Esophagus squamous epithelium (tissue), 5 donors: ENCODE results near the gene ZMYM2. TPM values are rescaled to one million over a fixed set of nuclear protein-coding genes. Genes with fewer than 3 reads are reported as not detected.

Experiments used
- DNase-seq: peaks from one replicate; lab custom pipeline; 2025; lab: John Stamatoyannopoulos, UW
- H3K27ac ChIP-seq, 4 donors: fragments of 200-600 bp; sonication (generic); one replicate each; pipeline ENCODE4 v1.5.1; 2016 to 2019; ENCODE audit warnings: mild to moderate bottlenecking in 1 of 4
- H3K27me3 ChIP-seq, 4 donors: fragments of 200-600 bp; sonication (generic); 1 replicate in 3 of 4; 2 replicates in 1 of 4; pipeline versions ENCODE4 v1.5.1 to v1.6.0; 2017 to 2021; ENCODE audit warnings: antibody characterized with exemption in 1 of 4
- H3K36me3 ChIP-seq, 3 donors: fragments of 200-600 bp; sonication (generic); one replicate each; pipeline ENCODE4 v1.5.1; 2016 to 2019
- H3K4me1 ChIP-seq, 3 donors: fragments of 200-600 bp; sonication (generic); one replicate each; pipeline ENCODE4 v1.5.1; 2017 to 2019
- H3K4me3 ChIP-seq, 4 donors: fragments of 200-600 bp; sonication (generic); 1 replicate in 3 of 4; 2 replicates in 1 of 4; pipeline ENCODE4 v1.5.1; 2016 to 2019; ENCODE audit warnings: mild to moderate bottlenecking in 2 of 4, moderate library complexity in 1 of 4
- H3K9me3 ChIP-seq, 3 donors: fragments of 200-600 bp; sonication (generic); one replicate each; pipeline ENCODE4 v1.5.1; 2016 to 2019
- CTCF ChIP-seq, 6 experiments: fragments of 450-650 bp in 4 of 6; fragments of 200-600 bp in 2 of 6; sonication (generic) in 2 of 6; IDR thresholded peaks; one replicate each; pipeline ENCODE4 v1.5.1; 2016 to 2019; ENCODE audit warnings: antibody characterized with exemption in 6 of 6, mild to moderate bottlenecking in 4 of 6, moderate library complexity in 4 of 6
- POLR2A ChIP-seq, 4 donors: fragments of 450-650 bp; IDR thresholded peaks; one replicate each; pipeline ENCODE4 v1.6.1; 2017; ENCODE audit warnings: antibody characterized with exemption in 4 of 4, mild to moderate bottlenecking in 4 of 4, moderate library complexity in 3 of 4
- WGBS, 2 donors: methylation state at CpG; one replicate each; pipeline ENCODE4 v1.1.5; 2018; 5-methylcytosine and 5-hydroxymethylcytosine counted together
- intact Hi-C: fragments of 100-400 bp; cut with DNase I; formaldehyde crosslinking; loops from one replicate; pipeline ENCODE4 v1.15.0; 2022
- total RNA-seq, 4 donors: library from RNA; depleted of rRNA; stranded (reverse); fragments of >200 nt; gene quantifications; one replicate each; pipeline ENCODE4 v1.1.0, GENCODE V29; 2016
- donor health status: DM: yes; HTN: yes; CAD: no.

ZMYM2 gene
- total RNA-seq, 4 donors from 2014 or later, result 36.4 to 76.5 (median 46.9) TPM

GRCh38 chr13:20128459-20128931 is 170.0 kb downstream of the ZMYM2 start:
- 4% methylated on average over 18 of the region's 28 CpGs; no CpG with 5 or more reads in 1 of the 2 donors for WGBS, 2 donors
- Histone ChIP-seq H3K4me3 (peak overlapping the region; percentile 45 to 88 (median 59)), H3K27me3 (peaks cover 0 to 45% (median 0%) of the 10 kb centered on the region in 4 donors), H3K4me1 (peaks cover 9 to 35% (median 9%) of the 10 kb centered on the region in 3 donors), H3K9me3 (no peaks in the 10 kb centered on the region), H3K36me3 (no peaks in the 10 kb centered on the region), H3K27ac (peak overlapping the region; percentile 79 to 90 (median 82))
- intact Hi-C loops, result no loop called here
- DNase-seq, result no peak
- TF ChIP-seq POLR2A (IDR thresholded peaks at IDR 0.05) (no peak), CTCF (IDR thresholded peaks at IDR 0.05) (peak in 5 of 6 experiments; percentile 38 to 62 (median 51))

- Histone ChIP-seq H3K27me3 (peaks cover 0 to 50% (median 0%) of the 10 kb centered on the region in 4 donors), H3K36me3 (no peaks in the 10 kb centered on the region), H3K9me3 (no peaks in the 10 kb centered on the region), H3K4me3 (peak overlapping the region in 2 of 4 donors; percentile 45 to 88), H3K27ac (no peak overlapping the region), H3K4me1 (peaks cover 9 to 35% (median 9%) of the 10 kb centered on the region in 3 donors)
- TF ChIP-seq CTCF (IDR thresholded peaks at IDR 0.05), result no peak
- TF ChIP-seq POLR2A (IDR thresholded peaks at IDR 0.05), result no peak
- intact Hi-C loops, result no loop called here
- no peak for DNase-seq
- WGBS, 2 donors, result 53 to 71% methylated on average over 12 to 13 of the region's 18 CpGs
These were observed 170.5 kb downstream of the ZMYM2 start for GRCh38 chr13:20129076-20129475.

GRCh38 chr13:20130012-20130411 is 171.5 kb downstream of the ZMYM2 start:
- Histone ChIP-seq H3K36me3 (no peaks in the 10 kb centered on the region), H3K9me3 (no peaks in the 10 kb centered on the region), H3K4me1 (peaks cover 9 to 34% (median 9%) of the 10 kb centered on the region in 3 donors), H3K27ac (no peak overlapping the region), H3K27me3 (peaks cover 0 to 59% (median 0%) of the 10 kb centered on the region in 4 donors), H3K4me3 (no peak overlapping the region)
- DNase-seq, result no peak
- no peak for TF ChIP-seq POLR2A (IDR thresholded peaks at IDR 0.05)
- TF ChIP-seq CTCF (IDR thresholded peaks at IDR 0.05), result no peak
- WGBS, 2 donors, result 72 to 80% methylated on average over 2 of the region's 2 CpGs
- intact Hi-C loops, result no loop called here

- peaks cover 9 to 28% (median 9%) of the 10 kb centered on the region in 3 donors for H3K4me1 ChIP-seq
- WGBS, 2 donors, result 91 to 95% methylated on average over 2 of the region's 2 CpGs
- TF ChIP-seq CTCF (IDR thresholded peaks at IDR 0.05) (no peak), POLR2A (IDR thresholded peaks at IDR 0.05) (no peak)
- peaks cover 0 to 66% (median under 1%) of the 10 kb centered on the region in 4 donors for H3K27me3 ChIP-seq
- intact Hi-C loops, result no loop called here
- H3K4me3 ChIP-seq, result no peak overlapping the region
- H3K27ac ChIP-seq, result no peak overlapping the region
- no peaks in the 10 kb centered on the region for H3K36me3 ChIP-seq
- no peaks in the 10 kb centered on the region for H3K9me3 ChIP-seq
- no peak for DNase-seq
These were observed 172.1 kb downstream of the ZMYM2 start for GRCh38 chr13:20130652-20131051.

GRCh38 chr13:20131057-20131832 is 172.7 kb downstream of the ZMYM2 start:
- Histone ChIP-seq H3K27me3 (peaks cover 0 to 72% (median 4%) of the 10 kb centered on the region in 4 donors), H3K9me3 (no peaks in the 10 kb centered on the region), H3K4me1 (peaks cover 9 to 25% (median 9%) of the 10 kb centered on the region in 3 donors), H3K27ac (no peak overlapping the region), H3K4me3 (no peak overlapping the region), H3K36me3 (no peaks in the 10 kb centered on the region)
- DNase-seq, result no peak
- no peak for TF ChIP-seq CTCF (IDR thresholded peaks at IDR 0.05)
- no peak for TF ChIP-seq POLR2A (IDR thresholded peaks at IDR 0.05)
- intact Hi-C loops, result no loop called here
- WGBS, 2 donors, result 62 to 67% methylated on average over 7 of the region's 11 CpGs
